Endothelial cell of umbilical vein (primary cell): ENCODE data around the gene TENT4B.

ENCODE experiments used
- EZH2 ChIP-seq: IDR thresholded peaks from 2 replicates; pipeline ENCODE4 v1.6.1; 2012; ENCODE audit warnings: borderline replicate concordance, low read depth, mild to moderate bottlenecking, moderate library complexity, low read length, inconsistent platforms; ENCODE audit not compliant: severe bottlenecking
- FOS ChIP-seq: IDR thresholded peaks from 2 replicates; pipeline ENCODE4 v1.6.1; 2011; ENCODE audit warnings: mild to moderate bottlenecking, low read length, moderate library complexity, borderline replicate concordance; ENCODE audit not compliant: insufficient read depth
- GATA2 ChIP-seq: IDR thresholded peaks from 2 replicates; pipeline ENCODE4 v1.7.0; 2011; ENCODE audit warnings: low read depth, mild to moderate bottlenecking, moderate library complexity, mixed read lengths, low read length; ENCODE audit not compliant: insufficient read length, insufficient read depth
- JUN ChIP-seq: IDR thresholded peaks from 2 replicates; pipeline ENCODE4 v1.6.1; 2011; ENCODE audit warnings: borderline replicate concordance, low read depth; ENCODE audit not compliant: insufficient read length, insufficient read depth
- MYC ChIP-seq: IDR thresholded peaks from one replicate; pipeline ENCODE4 v1.6.1; 2011; ENCODE audit warnings: mild to moderate bottlenecking, low read depth, low read length
- POLR2A ChIP-seq: IDR thresholded peaks from 2 replicates; pipeline ENCODE4 v1.6.1; 2012; ENCODE audit warnings: low read depth, mild to moderate bottlenecking, control low read depth, low read length
- POLR2AphosphoS5 ChIP-seq: IDR thresholded peaks from 2 replicates; pipeline ENCODE4 v1.6.1; 2012; ENCODE audit warnings: low read depth, mild to moderate bottlenecking, control low read depth, low read length, moderate library complexity; ENCODE audit not compliant: insufficient read depth
- TF ChIP-seq, protein P1 (sequence below), 2 donors: IDR thresholded peaks; 1 replicate in 1 of 2; 2 replicates in 1 of 2; pipeline ENCODE4 v1.5.1; 2011; ENCODE audit warnings: low read length in 2 of 2, mild to moderate bottlenecking in 2 of 2, moderate library complexity in 2 of 2, control low read depth in 1 of 2, inconsistent platforms in 1 of 2, low read depth in 1 of 2; ENCODE audit not compliant: insufficient read depth in 1 of 2; ENCODE audit errors: extremely low read depth in 1 of 2
- TF ChIP-seq, protein P2 (sequence below): IDR thresholded peaks from 2 replicates; pipeline ENCODE4 v1.6.1; 2011; ENCODE audit not compliant: insufficient read depth, insufficient read length

DNA sequence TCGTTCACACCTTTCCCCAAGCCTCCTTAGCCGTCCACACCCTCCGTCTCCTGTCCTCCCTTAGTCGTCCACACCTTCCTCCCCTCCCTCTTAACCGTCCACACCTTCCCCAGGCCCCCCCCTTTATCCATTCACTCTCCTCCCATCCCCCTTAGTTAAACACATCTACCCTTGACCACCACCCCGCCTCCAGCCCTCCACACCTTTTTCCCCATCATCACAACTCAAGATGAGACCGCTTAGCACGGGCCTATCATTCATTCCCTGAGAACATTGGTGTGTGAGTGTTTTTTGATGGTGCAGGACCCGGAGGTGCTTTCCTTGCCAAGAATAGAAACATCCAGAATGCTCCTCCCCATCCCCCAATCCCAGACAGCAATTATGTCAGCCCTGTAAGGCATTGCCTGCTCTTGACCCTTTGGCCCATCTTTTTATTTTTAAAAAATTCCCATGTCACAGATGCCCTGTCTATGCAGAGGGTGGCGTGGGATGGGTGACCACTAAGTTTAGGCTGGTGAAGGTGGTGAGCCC lies 1.4 kb downstream of the TENT4B start:
- TF ChIP-seq, protein P1, sequence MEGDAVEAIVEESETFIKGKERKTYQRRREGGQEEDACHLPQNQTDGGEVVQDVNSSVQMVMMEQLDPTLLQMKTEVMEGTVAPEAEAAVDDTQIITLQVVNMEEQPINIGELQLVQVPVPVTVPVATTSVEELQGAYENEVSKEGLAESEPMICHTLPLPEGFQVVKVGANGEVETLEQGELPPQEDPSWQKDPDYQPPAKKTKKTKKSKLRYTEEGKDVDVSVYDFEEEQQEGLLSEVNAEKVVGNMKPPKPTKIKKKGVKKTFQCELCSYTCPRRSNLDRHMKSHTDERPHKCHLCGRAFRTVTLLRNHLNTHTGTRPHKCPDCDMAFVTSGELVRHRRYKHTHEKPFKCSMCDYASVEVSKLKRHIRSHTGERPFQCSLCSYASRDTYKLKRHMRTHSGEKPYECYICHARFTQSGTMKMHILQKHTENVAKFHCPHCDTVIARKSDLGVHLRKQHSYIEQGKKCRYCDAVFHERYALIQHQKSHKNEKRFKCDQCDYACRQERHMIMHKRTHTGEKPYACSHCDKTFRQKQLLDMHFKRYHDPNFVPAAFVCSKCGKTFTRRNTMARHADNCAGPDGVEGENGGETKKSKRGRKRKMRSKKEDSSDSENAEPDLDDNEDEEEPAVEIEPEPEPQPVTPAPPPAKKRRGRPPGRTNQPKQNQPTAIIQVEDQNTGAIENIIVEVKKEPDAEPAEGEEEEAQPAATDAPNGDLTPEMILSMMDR (IDR thresholded peaks at IDR 0.05; ENCODE audit: extremely low read depth in 1 of 2, insufficient read depth in 1 of 2, low read depth in 1 of 2, low read length in 2 of 2): no peak
- TF ChIP-seq EZH2 (no peak), POLR2A (no peak), POLR2AphosphoS5 (no peak), JUN (no peak), GATA2 (no peak), MYC (no peak), FOS (no peak)
- TF ChIP-seq, protein P2, sequence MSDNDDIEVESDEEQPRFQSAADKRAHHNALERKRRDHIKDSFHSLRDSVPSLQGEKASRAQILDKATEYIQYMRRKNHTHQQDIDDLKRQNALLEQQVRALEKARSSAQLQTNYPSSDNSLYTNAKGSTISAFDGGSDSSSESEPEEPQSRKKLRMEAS: no peak
